GM18508 (cell line): ENCODE measurements around the gene SEMA4A.

Experiments
- ATAC-seq: cut with Tn5 transposase; IDR thresholded peaks from one replicate; pipeline ENCODE4 v1.9.1; 2021; ENCODE audit warnings: moderate number of reproducible peaks; ENCODE audit not compliant: insufficient read depth, unreplicated experiment

Gene SEMA4A

DNA sequence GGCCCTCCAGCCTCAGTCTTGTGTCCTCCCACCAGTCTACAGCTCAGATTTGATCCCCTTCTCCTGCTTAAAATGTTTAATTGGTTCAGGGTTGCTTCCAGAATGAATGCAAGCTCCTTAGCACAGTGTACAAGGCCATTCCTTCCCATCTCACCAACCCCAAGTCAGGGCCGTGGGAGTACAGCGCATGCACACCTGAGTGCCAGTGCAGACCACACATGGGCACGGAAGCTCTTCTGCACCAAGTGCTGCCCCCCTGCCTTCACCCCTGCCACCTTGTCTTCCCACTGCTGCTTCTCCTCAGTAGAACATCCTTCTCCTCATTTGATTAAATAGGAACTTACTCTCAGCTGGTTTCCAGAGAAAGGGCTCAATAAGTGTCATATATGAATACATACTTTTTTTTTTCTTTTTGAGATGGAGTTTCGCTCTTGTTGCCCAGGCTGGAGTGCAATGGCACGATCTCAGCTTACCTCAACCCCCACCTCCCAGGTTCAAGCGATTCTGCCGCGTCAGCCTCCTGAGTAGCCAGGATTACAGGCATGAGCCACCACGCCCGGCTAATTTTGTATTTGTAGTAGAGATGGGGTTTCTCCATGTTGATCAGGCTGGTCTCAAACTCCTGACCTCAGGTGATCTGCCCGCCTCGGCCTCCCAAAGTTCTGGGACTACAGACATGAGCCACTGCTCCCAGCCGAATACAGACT, 68.8 kb downstream of the SEMA4A start:
- no peak for ATAC-seq

- no peak for ATAC-seq
Measured at GRCh38 chr1:156225677-156226014, 72.3 kb downstream of the SEMA4A start.

GRCh38 chr1:156226116-156226538, 72.7 kb downstream of the SEMA4A start:
- ATAC-seq = no peak

- ATAC-seq = no peak
Measured at GRCh38 chr1:156226782-156227181, 73.4 kb downstream of the SEMA4A start.
